ENCODE data around the gene C15orf40.
"Not testable (repeated sequence)": the region's sequence is repeated elsewhere in the genome, so short reads cannot be mapped to it uniquely, and the experiment has no call there.

C15orf40 gene

DNA sequence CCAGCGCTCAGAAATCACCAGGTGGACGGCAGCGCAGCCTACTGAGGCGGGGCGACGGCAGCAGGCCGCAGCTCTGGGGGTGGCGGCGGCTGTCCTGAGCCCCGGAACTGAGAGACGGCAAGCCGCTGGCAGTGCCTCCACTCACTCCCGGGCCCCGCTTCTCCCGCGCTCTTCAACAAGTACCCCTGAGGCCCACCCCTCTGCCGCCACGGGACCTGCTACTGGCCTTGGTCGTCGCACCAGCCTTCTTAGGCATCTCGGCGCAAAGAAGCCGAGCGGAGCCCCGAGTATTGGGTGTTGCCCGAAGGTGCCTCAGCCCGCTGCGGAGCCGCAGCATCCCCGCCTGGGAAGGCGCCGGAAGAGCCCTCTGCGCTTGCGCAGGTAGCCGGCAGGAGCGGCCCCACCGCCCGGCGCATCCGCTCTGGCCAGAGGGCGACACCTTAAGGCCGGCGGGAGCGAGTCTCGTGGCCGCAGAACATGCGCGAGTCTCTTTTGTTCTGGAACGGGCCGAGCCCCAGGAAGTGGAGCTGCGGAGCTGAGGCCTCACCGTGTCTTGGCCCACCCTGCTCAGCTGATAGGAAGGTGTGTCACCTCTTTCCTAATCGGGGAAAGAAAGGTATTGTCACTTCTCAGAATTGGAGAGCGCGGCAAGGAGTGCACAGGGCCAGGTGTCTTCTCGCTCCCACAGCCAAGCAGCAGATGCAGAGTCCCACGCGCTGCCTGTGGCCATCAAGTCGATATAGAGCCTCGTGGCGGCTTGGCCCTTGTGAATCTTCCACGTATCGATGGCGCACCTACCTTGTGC is at the start of gene C15orf40:
C15orf40 (minus strand) TSS at position 369 of the 805 bp plus-strand sequence; CDS start at position 337, 32 bp downstream.
- peak; percentile 93 for DNase-seq

DNA sequence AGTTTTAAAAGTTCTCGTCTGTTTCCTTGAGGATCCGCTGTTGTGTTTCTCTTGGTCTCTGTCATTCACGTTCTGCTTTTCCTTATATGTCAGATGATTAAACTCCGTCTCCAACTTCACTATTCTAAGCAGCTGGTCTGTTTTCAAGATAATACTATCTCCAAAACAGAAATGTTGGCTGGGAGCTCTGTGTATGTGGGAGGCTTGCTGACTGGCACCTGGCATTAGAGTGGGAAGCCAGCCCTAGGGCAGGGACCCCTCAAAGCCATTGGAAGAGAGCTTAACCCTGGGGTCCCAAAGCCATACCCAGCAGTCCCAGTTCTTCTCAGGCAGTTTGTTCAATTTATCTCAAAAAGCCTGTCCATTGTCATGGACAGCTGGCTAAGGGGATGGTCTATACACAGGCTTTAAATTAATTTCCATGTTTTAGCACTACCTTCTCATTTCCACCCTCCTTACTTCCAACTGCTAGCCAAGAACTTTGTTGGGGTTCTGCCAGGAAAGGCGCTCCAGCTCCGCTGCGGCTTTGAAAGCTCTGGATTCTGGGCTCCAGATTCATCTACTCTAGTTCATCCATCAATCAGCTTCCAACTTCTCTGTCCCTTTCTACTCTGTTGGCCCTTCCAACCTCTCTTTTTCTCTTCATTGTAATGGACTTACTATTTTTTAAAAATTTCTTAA is 46.4 kb upstream of the C15orf40 start:
- no peak for DNase-seq

DNA sequence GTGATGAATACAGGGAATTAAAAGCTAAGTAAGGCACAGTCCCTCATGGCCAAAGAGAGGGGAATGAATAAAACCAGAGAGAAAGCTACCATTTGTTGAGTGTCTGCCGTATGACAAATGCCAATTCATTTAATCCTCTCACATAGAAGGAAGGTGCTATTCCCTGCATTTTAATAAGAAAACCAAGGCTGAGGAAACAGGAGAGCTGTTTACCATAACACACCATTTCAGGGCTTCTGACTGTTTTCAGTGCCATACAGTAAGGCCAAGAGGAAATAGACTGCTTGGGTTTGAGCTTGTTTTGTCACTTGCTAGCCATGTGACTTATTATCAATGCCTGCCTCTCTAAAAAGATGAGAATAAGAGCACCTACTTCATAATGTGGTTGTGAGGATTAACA is 45.6 kb upstream of the C15orf40 start:
- no peak for DNase-seq

DNA sequence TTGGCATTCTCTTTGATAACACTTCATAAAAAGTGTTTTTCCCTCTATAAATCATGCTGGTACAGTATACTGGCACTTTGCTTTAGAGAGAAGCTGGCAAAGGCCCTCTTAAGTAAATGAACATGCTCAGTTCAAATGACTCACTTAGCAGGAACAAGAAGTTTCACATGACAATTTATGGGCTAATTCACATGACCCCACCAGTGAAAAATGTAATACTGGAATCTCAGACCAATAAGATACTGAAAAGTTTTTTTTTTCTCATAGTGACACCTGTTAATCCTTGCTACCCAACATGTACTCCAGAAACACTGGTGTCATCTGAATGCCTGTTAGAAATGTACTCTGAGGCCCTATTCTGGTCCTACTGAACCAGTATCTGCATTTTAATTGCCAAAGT is 41.7 kb upstream of the C15orf40 start:
- peak; percentile 89 for DNase-seq

DNA sequence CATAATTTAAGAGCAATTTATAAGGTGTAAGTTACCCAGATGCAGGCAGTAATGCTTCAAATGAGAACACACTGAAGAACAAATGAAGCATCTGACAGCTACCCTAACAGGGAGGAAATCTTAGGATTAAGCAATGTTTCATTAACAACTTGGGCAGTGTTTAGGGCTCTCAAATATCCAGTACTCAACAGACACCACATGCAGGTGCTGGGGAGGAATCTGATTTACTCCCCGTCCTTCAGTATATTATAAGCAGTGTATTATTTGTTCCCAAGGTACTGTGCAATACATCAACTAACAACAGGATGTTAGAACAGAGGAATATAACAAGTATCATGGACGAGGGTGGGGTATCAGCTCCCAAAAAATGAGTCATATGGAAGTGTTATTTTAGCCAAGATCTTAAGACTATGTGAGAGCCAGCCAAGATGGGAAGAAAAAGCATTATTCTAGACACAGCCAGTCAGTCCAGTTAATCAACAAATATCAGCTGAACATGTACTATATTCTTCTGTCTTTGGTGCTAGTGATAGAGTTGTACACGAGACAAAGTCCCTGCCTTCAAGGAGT is 35.2 kb upstream of the C15orf40 start:
- DNase-seq, result no peak

DNA sequence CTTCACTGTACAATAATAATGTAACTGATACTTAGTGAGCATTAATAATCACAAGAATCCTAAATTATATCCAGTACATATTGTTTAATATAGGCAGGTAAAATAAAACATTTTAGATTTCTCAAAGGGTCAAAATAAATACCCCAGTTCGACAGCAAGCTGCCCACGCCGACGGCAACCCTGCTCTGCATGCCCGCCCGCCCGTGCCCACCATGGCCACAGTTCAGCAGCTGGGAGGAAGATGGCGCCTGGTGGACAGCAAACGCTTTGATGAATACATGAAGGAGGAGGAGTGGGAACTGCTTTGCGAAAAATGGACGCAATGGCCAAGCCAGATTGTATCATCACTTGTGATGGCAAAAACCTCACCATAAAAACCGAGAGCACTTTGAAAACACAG is 32.7 kb upstream of the C15orf40 start:
- no peak for DNase-seq

DNA sequence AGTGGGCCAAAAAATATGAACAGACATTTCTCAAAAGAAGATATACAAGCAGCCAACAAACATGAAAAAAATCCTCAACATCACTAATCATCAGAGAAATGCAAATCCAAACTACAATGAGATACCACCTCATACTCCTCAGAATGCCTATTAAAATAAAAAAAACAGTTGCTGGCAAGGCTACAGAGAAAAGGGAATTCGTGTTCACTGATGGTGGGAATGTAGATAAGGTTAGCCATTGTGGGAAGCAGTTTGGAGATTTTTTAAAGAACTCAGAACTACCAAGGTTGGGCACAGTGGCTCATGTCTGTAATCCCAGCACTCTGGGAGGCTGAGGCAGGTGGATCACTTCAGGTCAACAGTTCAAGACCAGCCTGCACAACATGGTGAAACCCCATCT is 27.8 kb upstream of the C15orf40 start:
- DNase-seq, result no peak

DNA sequence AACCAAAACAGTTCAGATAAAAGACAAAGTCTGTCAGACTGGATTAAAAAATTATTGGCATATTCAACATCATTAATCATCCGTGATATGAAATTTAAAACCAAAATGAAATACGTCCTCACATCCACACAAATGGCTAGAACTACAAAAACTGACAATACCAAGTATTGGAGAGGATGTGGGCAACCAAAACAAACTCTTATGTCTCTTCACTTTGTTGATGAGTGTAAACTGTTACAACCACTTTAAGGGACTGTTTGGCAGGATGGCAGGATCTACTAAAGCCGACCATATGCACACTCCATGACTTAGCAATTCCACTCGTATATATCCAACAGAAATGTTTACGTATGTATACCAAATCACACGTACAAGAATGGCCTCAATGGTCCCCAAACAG is 24.8 kb upstream of the C15orf40 start:
- no peak for DNase-seq

DNA sequence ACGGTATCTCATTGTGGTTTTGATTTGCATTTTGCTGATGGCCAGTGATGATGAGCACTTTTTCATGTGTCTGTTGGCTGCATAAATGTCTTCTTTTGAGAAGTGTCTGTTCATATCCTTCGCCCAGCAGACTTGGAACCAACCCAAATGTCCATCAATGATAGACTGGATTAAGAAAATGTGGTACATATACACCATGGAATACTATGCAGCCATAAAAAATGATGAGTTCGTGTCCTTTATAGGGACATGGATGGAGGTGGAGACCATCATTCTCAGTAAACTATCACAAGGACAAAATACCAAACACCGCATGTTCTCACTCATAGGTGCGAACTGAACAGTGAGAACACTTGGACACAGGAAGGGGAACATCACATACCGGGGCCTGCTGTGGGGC is 19.8 kb upstream of the C15orf40 start:
- not testable (repeated sequence) for DNase-seq

DNA sequence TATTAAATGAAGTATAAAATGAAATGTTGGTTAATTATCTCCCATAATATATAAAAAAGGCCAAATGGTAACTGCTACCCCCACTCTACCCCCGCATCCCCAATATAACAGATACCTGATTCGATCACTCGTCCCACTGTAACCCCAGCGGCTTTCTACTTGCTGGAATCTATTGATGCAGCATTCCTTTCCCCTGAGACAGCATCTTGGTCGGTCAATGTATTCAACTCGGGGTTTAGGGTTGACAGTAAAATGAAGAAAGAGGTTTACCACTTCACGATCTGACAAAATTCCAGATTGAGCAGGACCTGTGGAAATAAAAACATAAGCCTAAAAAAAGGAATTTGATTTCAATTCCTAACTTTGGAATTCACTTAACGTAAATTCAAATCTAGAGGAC is 18.6 kb upstream of the C15orf40 start:
- no peak for DNase-seq

DNA sequence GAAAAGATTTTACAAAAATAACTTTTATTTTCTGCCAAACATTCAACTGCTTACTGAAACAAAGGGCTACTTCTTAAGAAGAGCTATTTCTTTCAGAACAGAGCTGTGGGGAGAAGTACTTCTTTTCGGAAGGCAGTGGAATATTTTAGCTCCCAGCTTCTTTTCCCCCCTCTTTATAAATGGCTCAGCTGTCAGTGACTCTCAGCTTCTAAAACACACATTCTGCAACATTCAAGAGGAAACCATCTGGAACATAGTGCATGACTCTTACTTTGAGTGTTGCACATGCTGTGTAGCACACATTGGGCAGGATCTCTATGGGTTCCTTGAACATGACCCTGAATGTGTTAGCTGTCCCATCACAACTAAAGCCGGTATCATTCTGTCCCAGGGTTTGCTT is 7.0 kb upstream of the C15orf40 start:
- peak; percentile 16 for DNase-seq

DNA sequence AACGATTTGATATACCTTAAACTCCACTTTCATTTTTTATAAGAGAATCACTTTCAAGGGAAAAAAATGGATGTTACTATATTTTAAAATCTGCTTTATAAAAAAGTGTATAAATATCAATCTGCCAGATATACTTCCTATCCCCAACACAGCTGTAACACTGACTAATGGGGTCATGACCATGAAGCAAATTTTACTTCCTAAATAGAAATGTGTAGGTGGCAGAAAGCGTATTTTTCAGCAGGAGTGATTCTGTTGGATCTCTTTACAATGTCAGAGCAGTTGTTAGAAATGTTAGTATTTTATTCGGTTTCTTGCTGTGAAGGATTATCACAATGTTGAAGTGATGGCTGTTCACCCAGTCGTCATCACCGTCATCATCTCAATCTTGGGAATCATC is 5.5 kb upstream of the C15orf40 start:
- peak; percentile 78 for DNase-seq

DNA sequence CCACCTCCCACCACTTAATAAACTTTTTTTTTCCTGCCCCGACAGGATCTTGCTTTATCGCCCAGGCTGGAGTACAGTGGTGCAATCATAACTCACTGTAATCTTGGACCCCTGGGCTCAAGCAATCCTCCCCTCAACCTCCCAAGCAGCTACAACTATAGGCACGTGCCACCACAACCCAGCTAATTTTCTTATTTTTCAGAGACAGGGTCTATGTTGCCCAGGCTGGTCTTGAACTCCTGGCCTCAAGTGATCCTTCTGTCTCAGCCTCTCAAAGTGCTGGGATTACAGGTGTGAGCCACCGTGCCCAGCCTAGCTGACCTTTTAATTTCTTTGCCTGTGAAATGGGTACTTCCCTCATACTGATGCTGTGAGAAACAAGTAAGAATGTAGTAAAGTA is 3.9 kb upstream of the C15orf40 start:
- DNase-seq, result no peak

DNA sequence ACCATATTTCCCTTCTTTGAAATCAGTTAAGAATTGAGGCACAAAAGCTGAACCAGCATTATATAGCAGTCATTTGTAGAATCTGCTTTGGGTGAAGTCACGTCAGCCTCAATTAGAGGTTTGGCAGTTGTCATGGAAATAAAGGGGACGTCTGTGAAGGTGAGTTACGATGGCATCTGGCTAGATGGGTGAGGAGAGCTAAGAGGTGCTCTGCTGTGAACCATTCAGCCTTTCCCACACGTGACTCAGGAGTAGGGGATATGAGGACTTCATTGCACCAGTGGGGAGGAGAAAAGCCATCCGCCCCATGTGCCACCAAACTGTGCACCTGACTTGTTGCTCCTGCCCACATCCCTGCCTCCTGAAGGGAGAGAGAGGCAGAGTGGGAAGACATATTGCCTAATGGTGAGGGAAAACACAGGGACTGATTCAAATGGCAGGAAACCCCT is 2.8 kb upstream of the C15orf40 start:
- no peak for DNase-seq

DNA sequence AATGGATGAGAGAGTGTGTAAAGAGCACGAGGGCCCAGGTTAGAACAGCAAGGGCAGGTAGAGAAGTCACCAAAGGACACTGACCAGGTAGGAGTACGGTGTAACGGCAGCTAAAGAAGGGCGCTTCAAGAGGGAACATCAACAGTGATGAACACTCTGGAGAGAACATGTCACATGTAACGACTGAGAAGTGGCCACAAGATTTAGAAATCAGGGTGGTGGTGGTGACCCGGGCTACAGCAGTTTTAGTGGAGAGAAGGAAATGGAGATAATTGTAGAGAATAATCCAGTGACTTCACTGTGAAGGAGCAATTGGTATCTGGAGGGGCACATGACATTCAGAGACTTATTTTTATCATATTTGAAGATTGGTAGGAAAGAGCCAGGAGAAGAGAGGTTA is 1.2 kb upstream of the C15orf40 start:
- DNase-seq, result peak; percentile 50

DNA sequence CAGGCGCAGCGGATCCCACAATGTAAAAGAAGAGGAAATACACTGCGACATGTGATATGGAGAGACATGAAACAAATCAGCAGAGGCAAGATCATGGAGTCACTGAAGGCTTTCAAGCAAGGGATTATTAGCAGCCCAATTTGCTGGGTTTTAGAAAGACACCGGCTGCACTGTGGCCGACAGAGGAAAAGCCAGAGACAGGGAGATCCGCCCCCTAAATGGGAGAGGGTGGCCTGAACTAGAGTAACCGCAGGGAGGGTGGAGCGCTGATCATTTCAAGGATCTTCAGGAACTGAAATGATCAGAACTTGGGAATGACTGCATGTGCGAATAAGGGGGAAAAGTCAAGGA is 612 bp upstream of the C15orf40 start:
- no peak for DNase-seq

DNA sequence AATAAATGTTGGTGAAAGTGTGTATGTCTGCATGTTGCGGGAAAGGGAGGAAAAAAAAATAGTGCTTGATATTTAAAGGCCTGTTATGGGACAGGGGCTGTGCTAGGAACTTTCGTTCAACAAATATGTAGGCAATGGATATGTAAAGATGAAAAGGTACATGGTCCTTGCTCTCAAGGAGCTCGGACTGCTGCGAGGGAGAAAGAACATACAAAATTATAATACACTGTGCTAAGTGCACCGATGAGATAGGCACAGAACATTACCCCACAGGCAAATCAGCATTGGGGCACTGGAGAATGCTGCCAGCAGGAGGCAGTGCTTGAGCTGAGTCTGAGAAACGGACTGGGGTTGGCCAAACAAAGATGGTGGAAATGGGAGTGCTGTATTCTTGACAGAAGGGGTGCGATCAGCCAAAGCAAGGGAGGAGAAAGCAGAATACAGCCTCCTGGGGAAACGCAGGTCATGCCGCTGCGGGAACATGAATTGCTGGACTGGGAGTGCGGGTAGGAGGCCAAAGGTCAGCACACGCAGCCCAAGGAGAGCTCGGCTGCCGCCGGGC is 649 bp downstream of the C15orf40 start:
- peak; percentile 83 for DNase-seq

DNA sequence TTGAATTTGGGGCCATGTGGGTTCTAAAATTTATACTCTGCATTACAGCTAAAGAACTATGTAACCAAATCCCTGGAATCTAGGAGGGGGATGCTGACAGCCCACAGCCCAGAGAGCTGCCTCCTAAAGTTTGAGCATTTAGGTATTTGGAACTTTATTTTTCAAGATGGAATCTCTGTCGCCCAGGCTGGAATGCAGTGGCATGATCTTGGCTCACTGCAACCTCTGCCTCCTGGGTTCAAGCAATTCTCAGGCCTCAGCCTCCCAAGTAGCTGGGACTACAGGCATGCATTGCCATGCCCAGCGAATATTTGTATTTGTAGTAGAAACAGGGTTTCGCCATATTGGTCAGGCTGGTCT is 10.8 kb downstream of the C15orf40 start:
- DNase-seq, result not testable (repeated sequence)

DNA sequence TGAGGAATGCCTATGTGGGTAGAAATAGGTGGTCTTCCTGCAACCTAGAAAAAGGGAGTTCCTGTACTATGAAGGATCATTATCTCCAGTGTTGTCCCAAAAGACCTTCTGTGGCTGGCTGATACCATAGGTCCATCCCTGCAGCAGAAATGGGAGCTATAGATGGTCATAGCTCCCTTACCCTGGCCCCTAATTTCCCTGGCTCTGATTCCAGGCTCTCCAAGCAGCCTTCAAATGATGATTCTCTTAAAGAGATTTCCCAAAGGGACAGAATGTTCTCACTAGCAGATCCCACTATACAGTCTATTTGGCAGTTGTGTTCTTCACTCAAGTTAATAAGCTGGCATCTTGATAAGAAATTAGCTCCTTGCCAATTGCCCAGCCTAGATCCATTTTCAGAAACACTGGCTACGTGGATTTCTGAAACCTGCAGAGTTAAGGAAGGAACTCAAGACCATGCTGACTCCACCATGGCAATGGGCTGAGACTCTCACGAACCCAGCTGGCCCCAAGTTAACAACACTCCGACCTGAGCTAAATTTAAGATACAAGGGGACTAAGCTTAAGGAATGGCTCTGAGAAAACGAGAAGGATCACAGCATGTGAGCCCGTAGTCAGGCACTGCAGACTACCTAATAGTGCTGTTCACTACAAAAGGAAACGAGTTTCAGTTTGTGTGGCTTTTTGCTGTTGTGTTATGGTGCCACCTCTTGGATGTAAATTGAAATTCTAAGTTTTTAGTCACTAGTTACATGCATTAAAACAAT is 11.4 kb downstream of the C15orf40 start:
- DNase-seq, result peak; percentile 69

DNA sequence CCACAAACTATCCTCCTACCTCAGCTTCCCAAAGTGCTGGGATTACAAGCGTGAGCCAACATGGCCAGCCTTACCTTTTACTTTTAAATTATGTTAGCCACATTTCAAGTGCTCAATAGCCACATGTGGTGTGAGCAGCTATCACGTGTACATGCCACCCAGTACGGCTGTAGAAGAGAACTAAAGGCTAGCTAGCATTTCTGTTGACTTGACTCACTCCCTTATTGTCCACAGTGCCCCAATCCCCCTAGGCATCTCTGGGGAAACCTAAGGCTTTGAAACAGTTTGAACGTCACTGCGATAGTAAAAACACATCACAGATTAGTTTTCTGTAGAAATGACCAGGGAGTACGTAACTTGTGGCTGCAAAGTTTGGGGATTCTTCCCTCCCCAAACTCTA is 12.0 kb downstream of the C15orf40 start:
- no peak for DNase-seq

DNA sequence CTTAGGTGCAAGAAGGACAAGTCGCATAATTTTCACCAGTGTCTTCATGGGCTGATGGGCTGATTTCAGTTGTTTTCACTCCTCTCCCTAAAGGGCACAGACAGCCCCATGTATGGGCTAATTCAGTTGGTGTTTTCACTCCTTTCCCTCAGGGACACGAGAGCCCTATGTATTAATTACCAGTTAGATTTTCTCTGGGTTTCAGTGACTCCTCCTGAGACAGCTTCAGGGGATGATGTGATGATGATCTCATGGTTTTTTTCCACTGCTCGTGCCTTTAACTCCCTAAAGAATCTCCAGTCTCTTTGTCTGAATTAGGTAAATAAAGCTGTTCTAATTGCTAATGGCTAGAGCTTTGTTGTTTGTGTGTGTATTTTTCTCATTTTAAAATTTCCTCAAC is 15.5 kb downstream of the C15orf40 start:
- no peak for DNase-seq

DNA sequence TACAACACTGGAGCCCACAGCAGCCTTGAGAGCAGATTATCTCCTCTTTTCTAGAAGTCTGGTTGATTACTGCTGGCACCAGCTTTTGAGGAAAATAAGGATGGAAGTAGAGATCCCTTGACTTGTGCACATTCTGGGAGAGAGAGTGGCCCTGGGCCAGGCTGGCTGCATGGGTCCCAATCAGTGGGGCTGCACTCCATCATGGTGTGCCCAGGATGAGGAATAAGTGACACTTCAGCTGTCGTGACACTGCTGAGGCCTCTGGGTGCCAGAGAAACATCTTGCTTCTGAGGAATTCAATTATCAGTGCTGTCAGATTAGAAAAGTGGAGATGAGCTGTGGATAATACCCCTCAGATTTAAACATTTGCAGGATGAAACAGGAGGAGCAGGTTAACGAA is 16.4 kb downstream of the C15orf40 start:
- DNase-seq, result no peak

DNA sequence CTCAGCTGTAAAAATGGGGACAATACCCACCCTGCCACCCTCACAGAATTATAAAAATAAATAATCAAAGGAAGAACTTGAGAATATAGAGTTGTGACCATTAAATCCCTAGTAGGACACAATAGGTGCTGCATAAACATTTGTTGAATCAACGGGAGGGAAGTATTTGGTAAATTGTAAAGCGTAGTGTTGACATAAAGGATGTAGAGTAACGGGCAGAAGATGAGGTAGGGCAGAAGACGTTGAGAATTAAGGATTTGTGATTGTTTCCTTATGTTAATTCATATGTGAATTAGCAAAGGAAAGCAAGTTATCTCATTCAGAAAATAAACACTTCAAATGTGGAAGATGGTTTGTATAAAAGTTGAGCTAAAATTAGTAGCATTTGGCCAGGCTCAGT is 18.3 kb downstream of the C15orf40 start:
- DNase-seq, result no peak

Measured in inflammatory macrophage treated with lipopolysaccharide for 4 hours (primary cell).